ENCODE measurements around the gene PNPLA7.

DNA sequence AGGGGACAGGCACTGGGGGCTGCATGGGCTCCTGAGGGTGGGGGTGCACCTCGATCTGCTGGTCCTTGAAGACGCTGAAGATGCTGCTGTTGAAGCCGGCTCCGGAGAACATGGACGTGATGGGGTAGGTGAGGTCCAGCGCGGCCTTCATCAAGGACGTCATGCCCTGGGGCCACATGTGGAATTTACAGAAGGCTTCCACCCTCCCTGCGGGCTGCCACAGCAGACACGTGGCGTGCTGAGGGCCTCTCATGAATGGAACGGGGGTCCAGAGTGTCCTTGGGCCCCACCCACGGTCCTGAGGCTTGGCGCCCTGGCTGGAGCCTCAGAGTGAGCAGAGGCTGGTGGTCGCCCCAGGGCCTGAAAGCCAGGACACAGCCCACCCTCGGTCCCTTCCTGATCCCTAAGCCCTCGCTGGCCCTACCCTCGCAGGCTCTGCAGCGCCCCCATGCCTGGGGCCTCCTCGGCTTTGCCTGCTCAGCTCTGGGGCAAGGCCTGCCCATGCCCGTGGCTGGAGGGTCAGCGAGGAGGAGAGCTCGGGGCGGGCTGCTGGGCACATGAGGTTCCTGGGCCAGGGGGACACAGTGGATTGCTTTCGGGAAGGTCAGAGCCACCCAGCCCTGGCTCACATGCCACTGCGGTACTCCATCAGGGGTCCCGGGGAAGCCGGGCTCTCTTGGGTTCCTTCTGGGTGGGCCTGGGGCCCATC is 85.8 kb downstream of the PNPLA7 start:
- TF ChIP-seq, protein P1, sequence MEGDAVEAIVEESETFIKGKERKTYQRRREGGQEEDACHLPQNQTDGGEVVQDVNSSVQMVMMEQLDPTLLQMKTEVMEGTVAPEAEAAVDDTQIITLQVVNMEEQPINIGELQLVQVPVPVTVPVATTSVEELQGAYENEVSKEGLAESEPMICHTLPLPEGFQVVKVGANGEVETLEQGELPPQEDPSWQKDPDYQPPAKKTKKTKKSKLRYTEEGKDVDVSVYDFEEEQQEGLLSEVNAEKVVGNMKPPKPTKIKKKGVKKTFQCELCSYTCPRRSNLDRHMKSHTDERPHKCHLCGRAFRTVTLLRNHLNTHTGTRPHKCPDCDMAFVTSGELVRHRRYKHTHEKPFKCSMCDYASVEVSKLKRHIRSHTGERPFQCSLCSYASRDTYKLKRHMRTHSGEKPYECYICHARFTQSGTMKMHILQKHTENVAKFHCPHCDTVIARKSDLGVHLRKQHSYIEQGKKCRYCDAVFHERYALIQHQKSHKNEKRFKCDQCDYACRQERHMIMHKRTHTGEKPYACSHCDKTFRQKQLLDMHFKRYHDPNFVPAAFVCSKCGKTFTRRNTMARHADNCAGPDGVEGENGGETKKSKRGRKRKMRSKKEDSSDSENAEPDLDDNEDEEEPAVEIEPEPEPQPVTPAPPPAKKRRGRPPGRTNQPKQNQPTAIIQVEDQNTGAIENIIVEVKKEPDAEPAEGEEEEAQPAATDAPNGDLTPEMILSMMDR (IDR thresholded peaks at IDR 0.05) = no peak
- TF ChIP-seq POLR2A (IDR thresholded peaks at IDR 0.05) = no peak

Measured in thyroid gland (tissue), 4 donors.